ENCODE measurements around the gene DDA1. TPM values are rescaled to one million over a fixed set of nuclear protein-coding genes. Genes with fewer than 3 reads are reported as not detected.

The DDA1 gene
- total RNA-seq, 2 donors from 2014 or later: 30.0 to 39.7 TPM

Other genes starting within 250 kb of the DDA1 start
- gene HAUS8, start 234.1 kb upstream of the DDA1 start, total RNA-seq: 10 to 100 TPM; 31.6 to 57.1 TPM
- gene MYO9B, start 233.8 kb upstream of the DDA1 start, total RNA-seq: 100 to 1,000 TPM; 112 to 142 TPM
- 10 to 100 TPM; 28.6 to 39.1 TPM for gene USE1, start 94.2 kb upstream of the DDA1 start, total RNA-seq
- gene OCEL1, start 83.3 kb upstream of the DDA1 start, total RNA-seq: 10 to 100 TPM; 14.3 to 17.1 TPM
- gene NR2F6, start 63.6 kb upstream of the DDA1 start, total RNA-seq: 10 to 100 TPM in 1 of 2 donors, 1 to 10 TPM in 1; 5.8 to 12.9 TPM
- under 1 TPM; 0.43 to 0.49 TPM for gene USHBP1, start 44.8 kb upstream of the DDA1 start, total RNA-seq
- 100 to 1,000 TPM; 115 to 125 TPM for gene BABAM1, start 42.1 kb upstream of the DDA1 start, total RNA-seq
- gene ANKLE1, start 27.7 kb upstream of the DDA1 start, total RNA-seq: 10 to 100 TPM in 1 of 2 donors, 1 to 10 TPM in 1; 8.4 to 13.7 TPM
- gene ABHD8, start 6.1 kb upstream of the DDA1 start, total RNA-seq: 10 to 100 TPM; 10.4 to 10.5 TPM
- gene MRPL34, start 3.7 kb upstream of the DDA1 start, total RNA-seq: 100 to 1,000 TPM in 1 of 2 donors, 10 to 100 TPM in 1; 70.2 to 100 TPM
- 1 to 10 TPM; 4.5 to 7.2 TPM for gene ANO8, start 25.3 kb downstream of the DDA1 start, total RNA-seq
- gene GTPBP3, start 28.0 kb downstream of the DDA1 start, total RNA-seq: 10 to 100 TPM; 11.1 to 46.1 TPM
- under 1 TPM in 1 of 2 donors, not detected in 1; 0.20 TPM for gene PLVAP, start 67.8 kb downstream of the DDA1 start, total RNA-seq
- gene CCDC194, start 84.6 kb downstream of the DDA1 start, total RNA-seq: 1 to 10 TPM; 2.2 to 3.7 TPM
- gene BST2, start 96.1 kb downstream of the DDA1 start, total RNA-seq: 100 to 1,000 TPM in 1 of 2 donors, 10 to 100 TPM in 1; 77.4 to 126 TPM
- gene MVB12A, start 110.5 kb downstream of the DDA1 start, total RNA-seq: 10 to 100 TPM; 34.4 to 55.2 TPM
- gene TMEM221, start 139.1 kb downstream of the DDA1 start, total RNA-seq: not detected
- not detected for gene NXNL1, start 151.4 kb downstream of the DDA1 start, total RNA-seq
- gene SLC27A1, start 161.0 kb downstream of the DDA1 start, total RNA-seq: 1 to 10 TPM; 5.8 to 6.3 TPM
- 10 to 100 TPM; 50.3 to 70.6 TPM for gene PGLS, start 202.1 kb downstream of the DDA1 start, total RNA-seq
- gene COLGALT1, start 246.1 kb downstream of the DDA1 start, total RNA-seq: 10 to 100 TPM; 39.2 to 64.7 TPM

Measured in activated naive CD4-positive, alpha-beta T cell treated with anti-CD3 and anti-CD28 coated beads, Interleukin-2, amount 50 U/mL, for 72 hours (primary cell).